OCI-LY3 (cell line): ENCODE measurements around the gene TMEM51.

Source experiments
- CTCF ChIP-seq: fragments of 200-600, 300-600 bp; sonication (generic); IDR thresholded peaks from 2 replicates; pipeline ENCODE4 v1.5.1; 2014; ENCODE audit warnings: antibody characterized with exemption, low read length, low read depth
- EZH2phosphoT487 ChIP-seq: fragments of 200-600 bp; shearing (Covaris generic); IDR thresholded peaks from 2 replicates; pipeline ENCODE4 v1.6.1; 2018; ENCODE audit warnings: antibody characterized with exemption, mixed run types, low read depth

GRCh38 chr1:15236746-15237145 lies 83.2 kb downstream of the TMEM51 start:
- no peak for TF ChIP-seq EZH2phosphoT487
- no peak for TF ChIP-seq CTCF
